HCT116 (cell line): Measurements from ENCODE around the gene TULP4. TPM values are rescaled to one million over a fixed set of nuclear protein-coding genes. Genes with fewer than 3 reads are reported as not detected.

ENCODE experiments used
- ATAC-seq: fragments of 200-7000 bp; cut with Tn5 transposase; 2 replicates; pipeline ENCODE4 v1.9.1; 2020; ENCODE audit warnings: mild to moderate bottlenecking, moderate library complexity
- BruUV-seq: library from RNA; stranded (reverse); fragments of 400-500 nt; replicated peaks from 2 replicates; lab custom pipeline; 2021; lab: Mats Ljungman, UMichigan
- CTCF ChIA-PET: fragments of 300-600 bp; sonication (Branson Sonifier 250); formaldehyde crosslinking; loops from one replicate; lab custom pipeline; 2021; ENCODE audit warnings: antibody characterized with exemption; lab: Charles Lee
- POLR2A ChIA-PET: fragments of 300-600, 350-600 bp; sonication (Branson Sonifier 250); formaldehyde crosslinking; loops from one replicate; lab custom pipeline; 2021; ENCODE audit warnings: antibody characterized with exemption; lab: Charles Lee
- RAD21 ChIA-PET, 2 experiments: fragments of 300-600 bp; sonication (Branson Sonifier 250); formaldehyde crosslinking; loops; one replicate each; lab custom pipeline; 2023; ENCODE audit warnings: low total read pairs in 2 of 2; ENCODE audit not compliant: uncharacterized antibody in 2 of 2, unreplicated experiment in 2 of 2, low non-redundant PET in 1 of 2; lab: Charles Lee
- DNase-seq: peaks from one replicate; pipeline ENCODE4 v3.0.0-alpha.2; 2010; ENCODE audit warnings: low read depth, low spot score
- H2AFZ ChIP-seq: fragments of 200-600 bp; shearing (Covaris generic), sonication (generic); 2 replicates; pipeline ENCODE4 v1.6.1; 2017; ENCODE audit warnings: low read depth, mixed run types, mixed read lengths, antibody characterized with exemption, low read length; ENCODE audit not compliant: poor library complexity, severe bottlenecking
- H3K27ac ChIP-seq: 2 replicates; pipeline ENCODE4 v1.5.1; 2012; ENCODE audit warnings: low read depth, low read length
- H3K27me3 ChIP-seq: fragments of 200-600 bp; sonication (generic); 2 replicates; pipeline ENCODE4 v1.6.1; 2016; ENCODE audit warnings: mixed run types, low read length, mixed read lengths; ENCODE audit not compliant: insufficient read depth
- H3K36me3 ChIP-seq, 2 experiments: fragments of 200-500 bp in 1 of 2; fragments of 200-600 bp in 1 of 2; sonication (Bioruptor generic) in 1 of 2; sonication (generic) in 1 of 2; 2 replicates each; pipeline versions ENCODE4 v1.5.1 to v1.6.1; 2014 to 2016; ENCODE audit warnings: low read length in 2 of 2, inconsistent platforms in 1 of 2, mixed read lengths in 1 of 2, mixed run types in 1 of 2; ENCODE audit not compliant: insufficient read depth in 2 of 2, control insufficient read depth in 1 of 2
- H3K4me1 ChIP-seq, 2 experiments: fragments of 200-600 bp in 1 of 2; sonication (generic) in 1 of 2; 2 replicates each; pipeline versions ENCODE4 v1.5.1 to v1.6.1; 2012 to 2017; ENCODE audit warnings: low read length in 2 of 2, inconsistent platforms in 1 of 2, mild to moderate bottlenecking in 1 of 2, mixed read lengths in 1 of 2, mixed run types in 1 of 2, moderate library complexity in 1 of 2; ENCODE audit not compliant: insufficient read depth in 2 of 2, control insufficient read depth in 1 of 2
- H3K4me2 ChIP-seq: fragments of 200-600 bp; sonication (generic); 2 replicates; pipeline ENCODE4 v1.6.1; 2017; ENCODE audit warnings: mixed run types, low read length, mixed read lengths
- H3K4me3 ChIP-seq, 2 experiments: fragments of 200-600 bp in 1 of 2; sonication (generic) in 1 of 2; replicated peaks in 1 of 2; 2 replicates each; pipeline ENCODE4 v1.5.1; 2011 to 2016; ENCODE audit warnings: low read length in 2 of 2, control low read depth in 1 of 2, low read depth in 1 of 2, mild to moderate bottlenecking in 1 of 2, mixed read lengths in 1 of 2, mixed run types in 1 of 2
- H3K79me2 ChIP-seq: fragments of 200-600 bp; sonication (generic); 2 replicates; pipeline ENCODE4 v1.6.1; 2017; ENCODE audit warnings: mild to moderate bottlenecking, mixed run types, low read length, moderate library complexity, mixed read lengths; ENCODE audit not compliant: insufficient read depth
- H3K9ac ChIP-seq: fragments of 200-600 bp; sonication (generic); 2 replicates; pipeline ENCODE4 v1.6.1; 2016; ENCODE audit warnings: low read length, mixed read lengths
- H3K9me2 ChIP-seq: fragments of 200-600 bp; sonication (generic), shearing (Covaris generic); 2 replicates; pipeline ENCODE4 v1.6.1; 2017; ENCODE audit warnings: mixed run types, mild to moderate bottlenecking, moderate library complexity; ENCODE audit not compliant: insufficient read depth
- H3K9me3 ChIP-seq, 2 experiments: fragments of 200-500 bp in 1 of 2; fragments of 200-600 bp in 1 of 2; sonication (Bioruptor generic) in 1 of 2; sonication (generic) in 1 of 2; 2 replicates each; pipeline ENCODE4 v1.6.1; 2014 to 2017; ENCODE audit warnings: low read length in 2 of 2, mixed read lengths in 2 of 2, inconsistent platforms in 1 of 2, low read depth in 1 of 2, mild to moderate bottlenecking in 1 of 2, mixed run types in 1 of 2, moderate library complexity in 1 of 2; ENCODE audit not compliant: control insufficient read depth in 1 of 2, insufficient read depth in 1 of 2
- H4K20me1 ChIP-seq: fragments of 200-600 bp; sonication (generic), shearing (Covaris generic); 2 replicates; pipeline ENCODE4 v1.6.1; 2017; ENCODE audit warnings: mixed run types, mild to moderate bottlenecking, moderate library complexity; ENCODE audit not compliant: insufficient read depth
- CBX3 ChIP-seq: IDR thresholded peaks from 2 replicates; pipeline ENCODE4 v1.6.1; 2012; ENCODE audit warnings: low read depth
- CEBPB ChIP-seq: IDR thresholded peaks from 2 replicates; pipeline ENCODE4 v1.6.1; 2012; ENCODE audit warnings: low read depth
- CTCF ChIP-seq, 3 experiments: fragments of 200-600 bp in 1 of 3; sonication (generic) in 1 of 3; IDR thresholded peaks in 2 of 3; conservative IDR thresholded peaks in 1 of 3; 2 replicates each; pipeline ENCODE4 v1.5.1; 2012 to 2017; ENCODE audit warnings: low read depth in 2 of 3, low read length in 2 of 3, antibody characterized with exemption in 1 of 3, borderline replicate concordance in 1 of 3, control low read depth in 1 of 3, mild to moderate bottlenecking in 1 of 3, mixed read lengths in 1 of 3, mixed run types in 1 of 3, moderate library complexity in 1 of 3; ENCODE audit not compliant: insufficient read depth in 1 of 3
- EGR1 ChIP-seq: IDR thresholded peaks from 2 replicates; pipeline ENCODE4 v1.6.1; 2012; ENCODE audit warnings: low read depth
- ELF1 ChIP-seq: IDR thresholded peaks from 2 replicates; pipeline ENCODE4 v1.6.1; 2012; ENCODE audit warnings: low read depth, borderline replicate concordance
- EZH2phosphoT487 ChIP-seq: fragments of 200-600 bp; IDR thresholded peaks from 2 replicates; pipeline ENCODE4 v1.6.1; 2018; ENCODE audit warnings: antibody characterized with exemption, borderline replicate concordance
- FOSL1 ChIP-seq: IDR thresholded peaks from 2 replicates; pipeline ENCODE4 v1.6.1; 2012; ENCODE audit warnings: low read depth
- JUND ChIP-seq: IDR thresholded peaks from 2 replicates; pipeline ENCODE4 v1.6.1; 2012
- POLR2A ChIP-seq: IDR thresholded peaks from 2 replicates; pipeline ENCODE4 v1.7.0; 2011; ENCODE audit warnings: borderline replicate concordance; ENCODE audit not compliant: insufficient read depth, insufficient read length; ENCODE audit errors: extremely low read depth
- REST ChIP-seq: IDR thresholded peaks from 2 replicates; pipeline ENCODE4 v1.6.1; 2012; ENCODE audit warnings: low read depth
- SIN3A ChIP-seq: IDR thresholded peaks from 2 replicates; pipeline ENCODE4 v1.6.1; 2012; ENCODE audit warnings: low read depth
- SP1 ChIP-seq: IDR thresholded peaks from 2 replicates; pipeline ENCODE4 v1.6.1; 2012; ENCODE audit warnings: low read depth
- SRF ChIP-seq: IDR thresholded peaks from 2 replicates; pipeline ENCODE4 v1.6.1; 2012; ENCODE audit warnings: low read depth
- TCF7L2 ChIP-seq: IDR thresholded peaks from 2 replicates; pipeline ENCODE4 v1.7.0; 2011; ENCODE audit warnings: borderline replicate concordance, inconsistent platforms; ENCODE audit not compliant: insufficient read depth, insufficient read length; ENCODE audit errors: extremely low read depth
- YY1 ChIP-seq: IDR thresholded peaks from 2 replicates; pipeline ENCODE4 v1.6.1; 2011; ENCODE audit warnings: low read length, low read depth, moderate library complexity, mild to moderate bottlenecking; ENCODE audit not compliant: insufficient replicate concordance; ENCODE audit errors: extremely low read depth
- ZFX ChIP-seq: fragments of 450-650 bp; IDR thresholded peaks from 2 replicates; pipeline ENCODE4 v1.6.1; 2017
- ZNF274 ChIP-seq: fragments of 200-500 bp; sonication (Bioruptor generic); IDR thresholded peaks from 2 replicates; pipeline ENCODE4 v1.6.1; 2014; ENCODE audit warnings: mild to moderate bottlenecking, low read depth, low read length, inconsistent platforms
- intact Hi-C: fragments of 100-400 bp; cut with micrococcal nuclease; formaldehyde crosslinking; loops from 2 replicates; pipeline ENCODE4 v1.10.0; 2022
- total RNA-seq: library from RNA; stranded (reverse); gene quantifications from one replicate; pipeline ENCODE4 v1.2.1, GENCODE V29; 2021; ENCODE audit not compliant: unreplicated experiment
- TF ChIP-seq, protein P1 (sequence below): IDR thresholded peaks from 2 replicates; pipeline ENCODE4 v1.6.1; 2012
- TF ChIP-seq, protein P2 (sequence below): IDR thresholded peaks from 2 replicates; pipeline ENCODE4 v1.6.1; 2012
- TF ChIP-seq, protein P3 (sequence below): IDR thresholded peaks from 2 replicates; pipeline ENCODE4 v1.6.1; 2011; ENCODE audit warnings: mild to moderate bottlenecking, low read length, moderate library complexity; ENCODE audit not compliant: insufficient replicate concordance; ENCODE audit errors: extremely low read depth

Gene TULP4
- total RNA-seq, 1 experiment from 2014 or later = 70.8 TPM

GRCh38 chr6:158419339-158419909 is 107.2 kb downstream of the TULP4 start:
- Histone ChIP-seq H3K79me2 (no peaks in the 10 kb centered on the region), H3K9me3 (no peaks in the 10 kb centered on the region), H3K4me2 (no peak overlapping the region), H4K20me1 (no peaks in the 10 kb centered on the region), H3K36me3 (no peaks in the 10 kb centered on the region), H3K9me2 (no peaks in the 10 kb centered on the region), H3K4me3 (no peak overlapping the region), H3K27ac (no peak overlapping the region), H2AFZ (no peak overlapping the region), H3K27me3 (no peaks in the 10 kb centered on the region), H3K4me1 (no peaks in the 10 kb centered on the region), H3K9ac (no peak overlapping the region)
- ChIA-PET CTCF (no interaction called here), RAD21 (interaction anchor here in 1 of 2 experiments (0.6 kb wide), 1 partner anchor 288 kb away, joined by 3 read pairs; no protein-coding TSS in a partner anchor), POLR2A (no interaction called here)
- no peak for ATAC-seq
- no TSS peak for BruUV-seq
- no peak for DNase-seq
- intact Hi-C loops = no loop called here
- TF ChIP-seq CTCF (IDR thresholded peaks at IDR 0.05 in 2 of 3, conservative IDR thresholded peaks at IDR 0.05 in 1 of 3; ENCODE audit: borderline replicate concordance in 1 of 3, insufficient read depth in 1 of 3, low read depth in 2 of 3, low read length in 2 of 3) (no peak), REST (no peak), SP1 (no peak), SIN3A (no peak), EGR1 (no peak), ZNF274 (no peak), FOSL1 (no peak), ELF1 (no peak), TCF7L2 (no peak), CBX3 (no peak), POLR2A (no peak), JUND (no peak), SRF (no peak), CEBPB (no peak), EZH2phosphoT487 (no peak), YY1 (no peak), ZFX (no peak)
- TF ChIP-seq, protein P1, sequence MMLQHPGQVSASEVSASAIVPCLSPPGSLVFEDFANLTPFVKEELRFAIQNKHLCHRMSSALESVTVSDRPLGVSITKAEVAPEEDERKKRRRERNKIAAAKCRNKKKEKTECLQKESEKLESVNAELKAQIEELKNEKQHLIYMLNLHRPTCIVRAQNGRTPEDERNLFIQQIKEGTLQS = no peak
- TF ChIP-seq, protein P2, sequence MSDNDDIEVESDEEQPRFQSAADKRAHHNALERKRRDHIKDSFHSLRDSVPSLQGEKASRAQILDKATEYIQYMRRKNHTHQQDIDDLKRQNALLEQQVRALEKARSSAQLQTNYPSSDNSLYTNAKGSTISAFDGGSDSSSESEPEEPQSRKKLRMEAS = no peak
- TF ChIP-seq, protein P3, sequence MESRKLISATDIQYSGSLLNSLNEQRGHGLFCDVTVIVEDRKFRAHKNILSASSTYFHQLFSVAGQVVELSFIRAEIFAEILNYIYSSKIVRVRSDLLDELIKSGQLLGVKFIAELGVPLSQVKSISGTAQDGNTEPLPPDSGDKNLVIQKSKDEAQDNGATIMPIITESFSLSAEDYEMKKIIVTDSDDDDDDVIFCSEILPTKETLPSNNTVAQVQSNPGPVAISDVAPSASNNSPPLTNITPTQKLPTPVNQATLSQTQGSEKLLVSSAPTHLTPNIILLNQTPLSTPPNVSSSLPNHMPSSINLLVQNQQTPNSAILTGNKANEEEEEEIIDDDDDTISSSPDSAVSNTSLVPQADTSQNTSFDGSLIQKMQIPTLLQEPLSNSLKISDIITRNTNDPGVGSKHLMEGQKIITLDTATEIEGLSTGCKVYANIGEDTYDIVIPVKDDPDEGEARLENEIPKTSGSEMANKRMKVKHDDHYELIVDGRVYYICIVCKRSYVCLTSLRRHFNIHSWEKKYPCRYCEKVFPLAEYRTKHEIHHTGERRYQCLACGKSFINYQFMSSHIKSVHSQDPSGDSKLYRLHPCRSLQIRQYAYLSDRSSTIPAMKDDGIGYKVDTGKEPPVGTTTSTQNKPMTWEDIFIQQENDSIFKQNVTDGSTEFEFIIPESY = no peak
